Type B pancreatic cell (in vitro differentiated cells): ENCODE data around the gene ISOC2. TPM values are rescaled to one million over a fixed set of nuclear protein-coding genes. Genes with fewer than 3 reads are reported as not detected.

ENCODE experiments used
- DNase-seq: peaks from one replicate; pipeline ENCODE4 v3.0.0; 2021; ENCODE audit warnings: mixed read lengths; ENCODE audit not compliant: unreplicated experiment; ENCODE audit errors: extremely low spot score
- H3K27ac Mint-ChIP-seq: 2 replicates; pipeline ENCODE4 v1.8.0; 2021; ENCODE audit warnings: mild to moderate bottlenecking, mixed read lengths
- H3K27me3 Mint-ChIP-seq: 2 replicates; pipeline ENCODE4 v1.8.0; 2021; ENCODE audit warnings: mixed read lengths
- H3K36me3 Mint-ChIP-seq: 2 replicates; pipeline ENCODE4 v1.8.0; 2021; ENCODE audit warnings: mixed read lengths
- H3K4me1 Mint-ChIP-seq: one replicate; pipeline ENCODE4 v1.8.0; 2021; ENCODE audit warnings: mixed read lengths; ENCODE audit not compliant: unreplicated experiment
- H3K4me3 Mint-ChIP-seq: 2 replicates; pipeline ENCODE4 v1.8.0; 2021; ENCODE audit warnings: mild to moderate bottlenecking, mixed read lengths
- H3K9me3 Mint-ChIP-seq: 2 replicates; pipeline ENCODE4 v1.8.0; 2021; ENCODE audit warnings: mixed read lengths
- total RNA-seq: library from RNA; stranded (reverse); gene quantifications from 2 replicates; pipeline ENCODE4 v1.2.1, GENCODE V29; 2021; ENCODE audit warnings: low replicate concordance
- TF ChIP-seq, protein P1 (sequence below): fragments of 200-600 bp; sonication (generic); conservative IDR thresholded peaks from 2 replicates; pipeline ENCODE4 v1.5.0; 2021; ENCODE audit warnings: antibody characterized with exemption, mild to moderate bottlenecking

ISOC2 gene
- total RNA-seq, 1 donor from 2014 or later, result 47.5 TPM

DNA sequence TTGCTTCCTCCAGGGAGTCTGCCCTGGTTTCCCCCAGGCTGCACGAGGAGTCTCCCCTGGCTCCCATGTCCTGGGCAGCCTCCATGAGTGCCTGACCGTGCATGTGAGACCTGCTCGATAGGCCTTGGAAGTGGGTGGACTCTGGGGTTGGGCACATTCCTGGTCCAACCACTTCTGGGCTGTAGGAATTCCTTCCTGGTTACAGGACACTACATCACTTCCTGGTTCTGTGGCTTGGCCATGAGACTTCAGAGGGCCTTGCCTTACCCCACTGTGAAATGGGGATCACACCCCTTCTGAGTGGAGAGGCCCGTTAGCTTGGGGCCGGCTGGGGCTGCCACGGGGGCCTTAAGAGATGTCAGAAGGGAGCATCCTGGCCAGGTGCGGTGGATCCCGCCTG, 11.0 kb upstream of the ISOC2 start:
- H3K9me3 Mint-ChIP-seq, result no peaks in the 10 kb centered on the region
- TF ChIP-seq, protein P1, sequence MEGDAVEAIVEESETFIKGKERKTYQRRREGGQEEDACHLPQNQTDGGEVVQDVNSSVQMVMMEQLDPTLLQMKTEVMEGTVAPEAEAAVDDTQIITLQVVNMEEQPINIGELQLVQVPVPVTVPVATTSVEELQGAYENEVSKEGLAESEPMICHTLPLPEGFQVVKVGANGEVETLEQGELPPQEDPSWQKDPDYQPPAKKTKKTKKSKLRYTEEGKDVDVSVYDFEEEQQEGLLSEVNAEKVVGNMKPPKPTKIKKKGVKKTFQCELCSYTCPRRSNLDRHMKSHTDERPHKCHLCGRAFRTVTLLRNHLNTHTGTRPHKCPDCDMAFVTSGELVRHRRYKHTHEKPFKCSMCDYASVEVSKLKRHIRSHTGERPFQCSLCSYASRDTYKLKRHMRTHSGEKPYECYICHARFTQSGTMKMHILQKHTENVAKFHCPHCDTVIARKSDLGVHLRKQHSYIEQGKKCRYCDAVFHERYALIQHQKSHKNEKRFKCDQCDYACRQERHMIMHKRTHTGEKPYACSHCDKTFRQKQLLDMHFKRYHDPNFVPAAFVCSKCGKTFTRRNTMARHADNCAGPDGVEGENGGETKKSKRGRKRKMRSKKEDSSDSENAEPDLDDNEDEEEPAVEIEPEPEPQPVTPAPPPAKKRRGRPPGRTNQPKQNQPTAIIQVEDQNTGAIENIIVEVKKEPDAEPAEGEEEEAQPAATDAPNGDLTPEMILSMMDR, result no peak
- no peaks in the 10 kb centered on the region for H3K36me3 Mint-ChIP-seq
- H3K27ac Mint-ChIP-seq, result peak overlapping the region; percentile 29
- DNase-seq, result no peak
- H3K4me3 Mint-ChIP-seq, result no peak overlapping the region
- H3K4me1 Mint-ChIP-seq, result peaks cover 6% of the 10 kb centered on the region
- peaks cover under 1% of the 10 kb centered on the region for H3K27me3 Mint-ChIP-seq

DNA sequence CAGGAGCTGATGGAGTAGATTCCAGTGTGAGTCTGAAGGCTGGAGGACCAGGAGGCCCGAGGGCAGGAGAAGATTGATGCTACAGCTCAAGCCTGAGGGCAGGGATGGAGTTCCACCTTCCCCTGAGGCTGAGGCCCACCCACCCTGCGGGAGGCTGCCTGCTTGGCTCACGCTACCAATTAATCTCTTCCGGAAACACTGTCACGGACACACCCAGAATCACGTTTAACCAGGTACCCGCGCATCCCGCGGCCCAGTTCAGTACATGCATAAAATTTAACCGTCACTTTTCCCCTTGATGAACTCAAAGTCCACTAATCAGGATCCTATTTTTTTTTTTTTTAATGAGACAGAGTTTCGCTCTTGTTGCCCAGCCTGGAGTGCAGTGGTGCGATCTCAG, 9.8 kb upstream of the ISOC2 start:
- Mint-ChIP-seq H3K4me1 (peaks cover 6% of the 10 kb centered on the region), H3K36me3 (no peaks in the 10 kb centered on the region), H3K27ac (no peak overlapping the region), H3K9me3 (no peaks in the 10 kb centered on the region), H3K4me3 (no peak overlapping the region), H3K27me3 (peaks cover 7% of the 10 kb centered on the region)
- TF ChIP-seq, protein P1, result no peak
- no peak for DNase-seq

DNA sequence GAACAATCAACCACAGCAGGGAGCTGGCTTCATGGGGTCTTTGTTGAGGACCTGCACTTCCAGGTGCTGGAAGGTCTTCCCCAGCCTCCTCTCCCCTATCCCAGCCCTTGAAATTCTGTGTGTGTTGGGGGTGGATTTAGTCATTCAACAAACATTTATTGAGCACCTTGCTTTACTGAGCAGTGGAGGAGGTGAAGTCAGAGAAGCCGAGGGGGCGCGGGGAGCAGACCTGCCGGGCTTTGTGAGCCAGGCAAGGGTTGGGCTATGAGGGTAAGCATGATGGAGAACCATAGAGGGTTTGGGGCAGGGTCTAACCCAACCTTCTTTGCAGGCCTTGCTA, 6.6 kb upstream of the ISOC2 start:
- no peaks in the 10 kb centered on the region for H3K36me3 Mint-ChIP-seq
- DNase-seq, result no peak
- H3K4me3 Mint-ChIP-seq, result no peak overlapping the region
- H3K27me3 Mint-ChIP-seq, result peaks cover 16% of the 10 kb centered on the region
- TF ChIP-seq, protein P1, result no peak
- H3K9me3 Mint-ChIP-seq, result no peaks in the 10 kb centered on the region
- no peak overlapping the region for H3K27ac Mint-ChIP-seq
- peaks cover 7% of the 10 kb centered on the region for H3K4me1 Mint-ChIP-seq

DNA sequence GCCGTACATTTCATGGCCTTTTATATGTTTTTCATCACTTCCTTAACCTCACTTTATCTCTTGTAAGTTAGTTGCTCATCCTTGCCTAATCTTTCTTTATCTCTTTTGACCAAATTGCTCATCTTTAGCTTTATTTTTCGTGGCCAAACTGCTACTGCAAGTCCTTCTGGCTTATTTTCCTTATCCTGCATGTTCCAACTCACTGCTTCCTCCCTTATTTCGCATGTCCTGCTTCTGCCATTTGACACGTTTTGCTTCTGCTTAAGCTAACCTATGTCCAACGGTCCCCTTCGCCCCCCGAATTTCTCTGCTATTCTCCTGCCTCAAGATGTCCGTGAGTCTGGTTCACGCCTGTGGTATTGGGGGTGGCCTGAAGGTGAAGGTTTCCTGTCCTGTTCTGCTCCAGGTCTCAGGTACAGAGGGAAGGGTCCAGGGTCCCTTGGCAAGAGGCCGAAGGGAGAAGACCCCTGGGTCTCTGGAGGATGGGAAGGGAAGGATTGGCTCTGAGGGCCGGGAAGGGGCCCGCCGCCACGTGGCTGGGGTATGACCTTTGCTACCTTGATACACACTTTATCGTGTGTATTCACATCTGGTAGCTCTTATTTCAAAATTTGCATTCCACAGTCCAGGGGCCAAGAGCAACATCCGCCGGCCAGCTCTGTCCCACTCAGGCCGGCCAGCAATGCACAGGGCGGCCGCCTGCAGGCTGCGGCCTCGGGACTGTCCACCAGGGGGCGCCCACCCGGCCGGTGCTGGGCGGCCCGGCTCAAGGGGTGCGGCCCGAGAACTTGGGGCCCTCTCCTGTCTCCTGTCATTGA, 6.0 kb upstream of the ISOC2 start:
- H3K36me3 Mint-ChIP-seq, result no peaks in the 10 kb centered on the region
- no peak overlapping the region for H3K4me3 Mint-ChIP-seq
- H3K9me3 Mint-ChIP-seq, result no peaks in the 10 kb centered on the region
- H3K4me1 Mint-ChIP-seq, result peaks cover 10% of the 10 kb centered on the region
- DNase-seq, result peak; percentile 77
- TF ChIP-seq, protein P1, result peak; percentile 100
- peak overlapping the region; percentile 56 for H3K27ac Mint-ChIP-seq
- H3K27me3 Mint-ChIP-seq, result peaks cover 19% of the 10 kb centered on the region

DNA sequence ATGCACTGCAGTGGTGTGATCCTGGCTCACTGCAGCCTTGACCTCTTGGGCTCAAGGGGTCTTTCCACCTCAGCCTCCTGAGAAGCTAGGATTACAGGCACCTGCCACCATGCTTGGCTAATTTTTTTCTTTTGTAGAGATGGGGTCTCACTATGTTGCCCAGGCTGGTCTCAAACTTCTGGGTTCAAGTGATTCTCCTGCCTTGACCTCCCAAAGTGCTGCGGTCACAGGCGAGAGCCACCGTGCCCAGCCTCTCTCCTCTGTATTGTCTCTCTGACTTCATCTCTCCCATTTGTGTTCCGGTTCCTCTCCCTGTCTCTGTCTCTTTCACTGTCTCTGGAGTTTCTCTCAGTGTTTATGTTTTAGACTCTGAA, 4.8 kb upstream of the ISOC2 start:
- H3K4me3 Mint-ChIP-seq, result no peak overlapping the region
- H3K27ac Mint-ChIP-seq, result no peak overlapping the region

More for the DNA sequence above, 4.8 kb upstream of the ISOC2 start:
- Mint-ChIP-seq H3K9me3 (no peaks in the 10 kb centered on the region), H3K36me3 (no peaks in the 10 kb centered on the region), H3K27me3 (peaks cover 23% of the 10 kb centered on the region), H3K4me1 (peaks cover 13% of the 10 kb centered on the region)
- TF ChIP-seq, protein P1, result no peak
- DNase-seq, result no peak
